HG02642 (cell line): Measurements from ENCODE around the gene TBC1D22A.

Source experiments
- ATAC-seq: cut with Tn5 transposase; IDR thresholded peaks from one replicate; pipeline ENCODE4 v1.9.1; 2021; ENCODE audit warnings: mild to moderate bottlenecking; ENCODE audit not compliant: unreplicated experiment, poor library complexity

TBC1D22A gene

DNA sequence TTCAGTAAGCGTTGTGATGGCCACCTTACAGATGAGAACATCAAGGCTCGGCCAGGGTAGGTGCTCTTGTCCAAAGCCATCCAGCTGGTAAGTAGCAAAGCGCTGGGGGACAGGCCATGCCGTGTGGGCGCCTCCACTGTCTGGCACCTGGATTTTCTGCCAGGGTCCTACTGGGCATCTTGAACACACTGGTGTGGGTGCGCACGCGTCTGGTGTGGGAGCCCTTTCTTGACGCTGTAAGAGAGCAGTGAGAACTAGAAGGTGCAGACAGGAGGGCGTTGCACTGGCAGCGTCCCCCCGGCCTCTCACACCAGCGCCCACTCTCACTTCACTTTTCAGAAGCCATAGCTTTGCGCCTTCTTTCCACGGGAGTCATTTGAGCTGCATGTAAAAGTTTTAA, 296.6 kb downstream of the TBC1D22A start:
- no peak for ATAC-seq

DNA sequence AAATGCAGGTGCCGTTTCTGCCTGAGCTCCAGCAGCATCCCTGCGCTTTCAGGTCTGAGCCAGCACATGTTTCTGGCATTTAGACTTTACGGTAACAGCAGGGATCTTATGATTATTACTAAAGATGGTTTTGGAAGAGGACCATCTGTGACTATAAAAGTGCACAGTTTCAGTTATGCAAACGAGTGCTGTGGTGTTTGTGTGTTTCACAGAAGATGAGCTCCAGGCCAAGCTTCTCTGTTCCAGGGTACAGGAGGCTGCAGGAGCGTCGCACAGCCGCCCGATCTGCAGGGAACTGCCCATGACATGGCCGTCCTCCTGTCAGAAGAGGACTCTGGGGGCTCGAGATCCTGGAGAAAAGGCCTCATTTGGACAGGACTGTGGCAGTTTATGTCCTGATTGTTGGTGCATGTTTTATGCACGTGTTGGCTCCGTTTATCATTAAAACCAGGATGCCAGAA, 297.3 kb downstream of the TBC1D22A start:
- no peak for ATAC-seq

- ATAC-seq: no peak
Measured at GRCh38 chr22:47060718-47061117, 298.3 kb downstream of the TBC1D22A start.

DNA sequence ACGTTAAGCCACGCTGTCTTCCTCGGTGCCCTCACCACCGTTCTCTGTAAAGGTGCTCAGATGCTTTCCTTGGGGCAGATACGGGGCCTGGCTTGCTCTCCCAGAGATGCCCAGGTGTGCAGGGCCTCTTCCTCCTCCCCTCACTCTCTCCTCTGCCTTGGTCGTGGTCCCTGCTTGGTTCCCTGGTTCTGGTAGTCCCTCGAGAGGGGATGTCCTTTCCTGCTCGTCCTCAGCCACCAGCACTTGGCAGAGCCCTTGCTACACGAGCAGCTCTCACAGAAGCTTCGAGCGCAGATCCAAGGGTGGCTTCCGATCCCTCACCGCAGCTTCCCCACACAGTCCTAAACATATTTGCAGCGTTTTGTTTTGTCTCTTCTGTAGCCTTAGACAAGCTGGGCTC, 298.8 kb downstream of the TBC1D22A start:
- no peak for ATAC-seq

- no peak for ATAC-seq
Measured at GRCh38 chr22:47062126-47062525, 299.7 kb downstream of the TBC1D22A start.

DNA sequence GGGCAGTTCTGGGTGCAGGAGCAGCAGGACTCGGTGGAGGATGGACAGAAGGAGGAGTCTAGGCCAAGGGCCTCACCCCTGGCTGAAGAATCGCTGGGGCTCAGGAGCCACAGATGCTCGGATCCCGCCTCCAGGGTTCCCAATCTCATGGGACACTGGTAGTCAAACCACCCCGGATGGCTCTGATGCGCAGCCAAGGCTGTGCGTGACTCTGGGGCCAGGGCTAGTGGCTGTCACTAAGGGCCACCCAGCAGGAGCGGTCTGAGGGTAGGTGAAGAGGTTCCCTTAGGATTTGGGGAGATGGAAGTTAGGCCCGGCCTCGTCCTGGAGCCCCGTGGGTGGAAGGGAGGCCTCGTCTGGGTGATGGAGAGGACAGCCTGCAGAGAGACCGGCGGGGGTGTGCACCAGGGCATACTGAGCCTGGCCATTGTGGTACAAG, 300.6 kb downstream of the TBC1D22A start:
- no peak for ATAC-seq

DNA sequence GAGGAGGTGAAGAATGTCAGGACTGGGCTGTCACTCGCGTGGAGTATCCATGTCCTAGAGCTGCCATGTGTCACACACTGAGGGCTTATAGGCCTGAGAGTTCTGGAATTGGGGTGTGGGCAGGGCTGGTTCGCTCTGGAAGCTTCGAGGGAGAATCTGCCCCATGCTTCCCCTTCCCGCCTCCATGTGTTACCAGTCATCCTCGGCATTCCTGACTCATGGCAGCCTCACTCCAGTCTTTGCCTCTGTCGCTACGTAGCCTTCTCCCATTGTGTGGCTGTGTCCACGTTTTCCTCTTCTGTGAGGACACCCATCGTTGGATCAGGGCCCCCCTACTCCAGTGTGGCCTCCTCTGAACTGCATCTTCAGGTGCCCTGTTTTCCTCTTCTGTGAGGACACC, 301.2 kb downstream of the TBC1D22A start:
- no peak for ATAC-seq

DNA sequence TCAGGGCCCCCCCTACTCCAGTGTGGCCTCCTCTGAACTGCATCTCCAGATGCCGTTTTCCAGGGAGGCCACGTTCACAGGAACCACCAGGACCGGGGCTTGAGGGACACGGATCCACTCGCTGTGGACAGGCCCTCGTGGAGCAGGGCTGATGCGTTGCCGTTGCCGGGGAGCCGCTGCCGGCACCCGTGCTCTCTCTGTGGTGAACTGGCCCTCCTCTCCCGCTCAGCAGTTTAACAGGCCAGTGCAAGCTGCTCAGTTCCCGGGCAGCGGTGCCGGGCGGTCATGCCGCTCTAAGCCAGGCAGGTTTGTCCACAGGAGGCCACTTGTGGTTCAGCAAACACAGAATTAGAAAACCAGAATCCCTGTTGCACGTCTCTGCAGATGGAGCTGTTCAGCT, 301.6 kb downstream of the TBC1D22A start:
- no peak for ATAC-seq

GRCh38 chr22:47064416-47064815, 302.0 kb downstream of the TBC1D22A start:
- ATAC-seq: no peak

- no peak for ATAC-seq
Measured at GRCh38 chr22:47065756-47066615, 303.5 kb downstream of the TBC1D22A start.

DNA sequence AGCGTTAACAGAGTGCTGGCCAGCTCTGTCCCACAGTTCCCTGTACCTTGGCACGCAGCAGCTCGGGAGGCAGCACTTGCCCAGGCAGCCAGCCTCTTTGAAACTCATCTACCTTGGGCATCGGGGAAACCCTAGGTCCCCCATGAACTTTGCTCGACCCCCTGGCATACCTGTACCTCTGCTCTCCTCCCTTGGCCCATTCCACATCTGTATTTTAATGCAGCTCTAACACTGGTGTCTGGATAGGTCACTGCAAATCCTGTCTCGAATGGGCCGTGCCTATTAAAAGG, 304.1 kb downstream of the TBC1D22A start:
- ATAC-seq: no peak

- no peak for ATAC-seq
Measured at GRCh38 chr22:47067321-47067890, 305.0 kb downstream of the TBC1D22A start.

GRCh38 chr22:47067911-47068625, 305.6 kb downstream of the TBC1D22A start:
- no peak for ATAC-seq

GRCh38 chr22:47068626-47068996, 306.2 kb downstream of the TBC1D22A start:
- no peak for ATAC-seq

DNA sequence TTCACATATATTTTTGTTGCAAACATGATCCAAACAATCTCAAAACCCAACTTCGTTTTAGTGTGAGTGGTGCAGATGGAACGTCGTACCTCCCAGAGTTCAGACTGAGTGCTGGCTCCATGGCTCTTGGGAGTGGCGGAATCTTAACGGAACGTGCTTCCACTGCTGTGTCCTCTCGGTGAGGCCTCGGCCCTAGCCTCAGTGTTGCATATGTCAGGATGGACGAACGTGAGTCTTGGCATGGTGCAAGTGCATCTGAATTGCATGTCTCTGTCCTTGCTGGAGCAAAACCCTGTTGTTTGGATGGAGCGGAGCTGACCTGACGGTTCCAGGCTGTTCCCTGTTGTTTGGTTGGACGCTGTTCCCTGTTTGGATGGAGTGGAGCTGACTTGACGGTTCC, 306.8 kb downstream of the TBC1D22A start:
- no peak for ATAC-seq

- ATAC-seq: no peak
Measured at GRCh38 chr22:47071078-47071806, 308.8 kb downstream of the TBC1D22A start.

DNA sequence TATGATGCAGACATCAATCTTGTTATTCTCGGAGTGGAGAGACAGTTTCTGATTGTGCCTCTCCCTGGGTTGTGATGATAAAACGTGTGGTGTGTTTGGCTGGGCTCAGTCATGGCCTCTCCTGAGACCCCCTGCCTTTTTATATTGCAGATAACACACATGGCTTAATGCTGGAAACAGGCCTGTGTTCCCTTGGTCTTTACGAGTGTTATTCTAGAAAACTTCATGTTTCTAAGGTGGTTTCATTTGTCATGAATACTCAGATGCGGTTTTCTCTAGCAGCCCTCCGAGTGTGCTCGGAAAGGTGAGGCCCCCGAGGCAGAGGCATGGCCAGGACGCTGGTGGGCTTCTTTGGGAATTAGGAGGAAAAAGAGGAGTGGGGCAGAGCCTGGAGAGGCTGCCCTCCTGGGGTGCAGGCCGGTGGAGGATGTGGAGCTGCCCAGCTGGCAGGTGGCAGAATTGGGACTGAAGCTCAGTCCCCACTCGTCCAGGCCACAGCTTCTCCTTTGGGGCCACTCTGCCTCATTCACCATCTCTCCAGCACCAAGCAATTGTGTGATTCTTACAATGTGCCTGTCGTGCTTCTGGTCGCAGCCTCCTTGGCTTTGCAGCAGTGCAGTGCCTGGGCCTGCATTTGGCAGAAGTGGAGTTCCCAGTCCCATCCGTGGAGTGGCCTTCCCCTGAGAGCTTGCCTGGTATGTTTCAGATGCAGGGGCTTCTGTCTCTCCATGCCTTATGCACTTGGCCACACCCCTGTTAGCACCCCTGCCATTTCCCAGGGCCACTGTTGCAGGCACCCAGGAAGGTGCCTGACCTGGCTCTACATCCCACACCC, 309.6 kb downstream of the TBC1D22A start:
- no peak for ATAC-seq

- ATAC-seq: no peak
Measured at GRCh38 chr22:47072642-47072967, 310.2 kb downstream of the TBC1D22A start.

DNA sequence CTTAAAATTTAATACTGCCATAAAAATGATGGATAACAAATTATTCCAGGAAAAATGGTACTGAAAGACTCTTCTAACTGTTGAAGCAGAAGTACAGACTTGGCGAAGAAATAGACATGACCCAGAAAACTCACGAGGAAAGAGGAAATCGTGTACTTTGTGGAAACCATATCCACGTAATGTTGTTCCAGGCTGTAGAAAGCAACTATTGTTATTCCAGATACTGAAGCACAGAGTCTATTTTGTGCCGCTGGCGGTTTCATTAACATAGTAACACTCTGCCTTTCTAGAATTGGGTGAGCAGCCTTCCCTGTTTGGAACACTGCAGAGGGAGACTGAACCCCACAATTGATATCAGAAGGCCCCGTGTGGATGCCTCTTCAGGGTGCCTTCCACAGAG, 310.6 kb downstream of the TBC1D22A start:
- no peak for ATAC-seq

GRCh38 chr22:47074105-47074504, 311.7 kb downstream of the TBC1D22A start:
- no peak for ATAC-seq
